HG03095 (cell line): ENCODE results near the gene WBP4.
A peak's percentile ranks its signal among the peaks of the same experiment; 100 is the strongest.
"Not testable (repeated sequence)": the region's sequence is repeated elsewhere in the genome, so short reads cannot be mapped to it uniquely, and the experiment has no call there.

Source experiments
- ATAC-seq: cut with Tn5 transposase; IDR thresholded peaks from one replicate; pipeline ENCODE4 v1.9.1; 2021; ENCODE audit warnings: moderate library complexity; ENCODE audit not compliant: unreplicated experiment

The WBP4 gene, protein sequence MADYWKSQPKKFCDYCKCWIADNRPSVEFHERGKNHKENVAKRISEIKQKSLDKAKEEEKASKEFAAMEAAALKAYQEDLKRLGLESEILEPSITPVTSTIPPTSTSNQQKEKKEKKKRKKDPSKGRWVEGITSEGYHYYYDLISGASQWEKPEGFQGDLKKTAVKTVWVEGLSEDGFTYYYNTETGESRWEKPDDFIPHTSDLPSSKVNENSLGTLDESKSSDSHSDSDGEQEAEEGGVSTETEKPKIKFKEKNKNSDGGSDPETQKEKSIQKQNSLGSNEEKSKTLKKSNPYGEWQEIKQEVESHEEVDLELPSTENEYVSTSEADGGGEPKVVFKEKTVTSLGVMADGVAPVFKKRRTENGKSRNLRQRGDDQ

GRCh38 chr13:41061075-41061913 lies at the start of gene WBP4:
WBP4 (plus strand) TSS chr13:41061509; CDS start chr13:41061674, 165 bp downstream.
- ATAC-seq, result peak; percentile 70

- no peak for ATAC-seq
These were observed 48.8 kb upstream of the WBP4 start for GRCh38 chr13:41012536-41012935.

DNA sequence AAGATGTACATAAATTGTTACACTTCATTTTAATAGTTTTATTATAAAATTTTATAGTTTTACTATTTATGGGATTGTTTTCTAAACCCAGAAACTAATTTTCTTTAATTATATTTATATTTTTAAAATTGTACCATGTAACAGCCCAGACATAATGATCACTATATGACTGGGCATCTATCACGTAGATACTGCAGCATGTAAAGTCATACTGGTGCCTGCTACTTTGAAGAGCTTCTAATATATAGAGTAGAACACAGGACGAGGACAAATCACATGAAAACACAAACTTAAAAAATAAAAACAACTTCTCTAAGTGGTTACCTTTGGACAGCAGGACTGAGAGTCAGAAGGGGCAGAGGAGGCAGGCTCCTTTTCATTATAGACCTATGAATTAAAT lies 47.5 kb upstream of the WBP4 start:
- ATAC-seq, result no peak

DNA sequence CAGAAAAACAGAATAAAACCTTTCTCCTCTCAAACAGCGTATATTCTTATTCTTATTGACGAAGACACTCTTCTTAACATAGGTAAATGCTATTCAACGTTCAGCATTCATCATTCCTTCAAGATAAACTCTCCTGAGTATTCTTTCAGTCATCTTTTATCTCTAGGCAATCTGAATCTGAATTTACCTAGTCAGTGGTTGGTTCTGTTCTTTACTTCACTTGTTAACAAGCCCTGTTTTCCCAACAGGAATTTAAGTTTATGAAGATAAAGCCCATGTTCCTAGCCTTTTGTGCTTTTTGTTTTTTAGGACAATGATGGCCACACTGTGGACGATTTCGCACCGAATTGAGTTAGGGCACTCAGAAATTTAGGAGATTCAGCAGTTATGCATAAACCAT lies 45.4 kb upstream of the WBP4 start:
- ATAC-seq, result no peak

DNA sequence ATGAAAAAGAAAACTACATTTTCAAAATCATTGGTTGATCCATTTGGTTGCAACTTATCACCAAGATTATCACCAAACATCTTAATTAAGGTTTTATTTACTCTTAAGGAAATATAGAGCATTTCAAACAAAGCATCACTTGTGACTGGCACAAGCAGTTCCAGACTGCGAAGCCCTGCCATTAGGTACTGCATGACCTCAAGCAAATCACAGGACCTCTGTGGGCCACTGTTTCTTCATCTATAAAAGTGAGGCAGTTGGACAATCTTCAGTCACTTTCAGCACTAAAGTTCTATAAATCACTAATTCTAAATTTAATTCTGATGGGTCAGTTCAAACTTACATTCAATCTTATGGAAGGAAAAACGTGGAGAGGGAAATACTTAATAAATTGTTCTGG lies 44.1 kb upstream of the WBP4 start:
- ATAC-seq, result no peak

DNA sequence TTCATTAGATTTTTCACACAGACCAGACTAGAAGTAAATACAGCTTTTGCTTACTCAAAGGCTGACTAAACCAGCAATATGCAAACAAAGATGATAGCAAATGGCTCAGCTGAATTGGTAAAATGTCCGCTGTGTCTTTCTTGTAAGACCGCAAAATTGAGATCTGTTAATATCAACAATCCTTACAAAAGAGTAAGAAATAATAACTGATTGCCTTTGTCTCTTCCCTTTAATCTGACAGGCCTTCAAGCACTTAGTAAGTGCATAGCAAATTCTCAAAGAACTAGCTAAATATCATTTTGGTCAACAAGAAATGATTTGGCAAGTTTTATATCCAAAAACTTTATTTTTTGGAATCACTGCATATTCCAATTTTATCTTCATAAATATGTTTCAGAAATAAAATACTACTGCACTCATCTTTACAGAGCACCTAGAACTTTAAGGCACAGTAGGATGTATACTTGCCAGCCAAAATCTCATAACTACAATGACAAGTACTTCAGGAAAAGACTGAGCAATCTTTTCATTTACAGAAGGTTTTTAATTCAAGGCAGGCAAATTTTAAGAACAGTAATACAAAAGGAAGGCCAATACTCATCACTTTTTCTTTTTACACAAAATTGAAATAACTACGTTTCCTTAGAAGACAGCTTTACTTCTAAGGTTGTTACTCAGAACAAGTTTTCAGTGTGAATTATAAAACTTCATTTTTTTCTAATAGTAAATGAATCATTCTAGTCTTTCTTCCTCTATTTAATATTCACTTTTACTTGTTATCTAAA lies 43.3 kb upstream of the WBP4 start:
- ATAC-seq, result no peak

GRCh38 chr13:41018602-41018948 lies 42.7 kb upstream of the WBP4 start:
- no peak for ATAC-seq

GRCh38 chr13:41019011-41019487 lies 42.3 kb upstream of the WBP4 start, which contains the start of gene ELF1:
ELF1 (minus strand) TSS chr13:41019316; CDS start chr13:40982054, 37,262 bp downstream.
- peak; percentile 85 for ATAC-seq

DNA sequence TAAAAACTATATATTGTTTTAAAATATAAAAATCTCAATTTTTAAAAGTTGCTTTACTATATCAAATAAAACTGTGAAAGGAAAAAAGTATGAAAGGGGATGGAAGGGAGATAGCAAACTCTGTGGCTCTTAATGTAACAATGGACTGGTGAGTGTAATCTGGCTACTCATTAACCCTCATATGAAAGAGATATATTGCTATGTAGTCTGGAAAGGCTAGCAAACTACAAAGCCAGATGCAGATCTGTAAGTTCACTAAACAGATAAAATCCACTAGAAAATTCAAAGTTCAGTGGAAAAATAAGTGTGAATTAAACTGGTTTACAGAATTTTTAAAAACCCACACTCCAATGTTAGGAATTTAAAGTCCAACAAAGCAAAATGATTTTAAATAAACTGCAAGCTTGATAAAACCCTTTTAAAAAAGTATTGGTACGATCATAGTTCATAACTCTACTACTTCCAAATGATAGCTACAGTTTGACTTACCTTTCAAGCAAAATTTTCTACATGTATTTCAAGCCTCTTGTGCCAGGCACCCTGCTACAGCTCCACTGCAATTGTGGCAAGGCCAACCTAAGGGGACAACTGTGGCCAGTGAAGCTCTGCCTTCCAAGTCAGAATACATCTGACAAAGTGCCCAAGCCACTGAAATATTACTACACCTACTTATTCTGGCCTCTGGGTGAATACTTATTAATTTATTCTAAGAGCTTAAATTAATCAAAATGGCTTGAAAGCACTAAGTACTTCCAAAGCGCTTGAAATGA lies 41.5 kb upstream of the WBP4 start:
- no peak for ATAC-seq

- ATAC-seq, result no peak
These were observed 35.8 kb upstream of the WBP4 start for GRCh38 chr13:41025518-41025917.

GRCh38 chr13:41026788-41027187 lies 34.5 kb upstream of the WBP4 start:
- no peak for ATAC-seq

DNA sequence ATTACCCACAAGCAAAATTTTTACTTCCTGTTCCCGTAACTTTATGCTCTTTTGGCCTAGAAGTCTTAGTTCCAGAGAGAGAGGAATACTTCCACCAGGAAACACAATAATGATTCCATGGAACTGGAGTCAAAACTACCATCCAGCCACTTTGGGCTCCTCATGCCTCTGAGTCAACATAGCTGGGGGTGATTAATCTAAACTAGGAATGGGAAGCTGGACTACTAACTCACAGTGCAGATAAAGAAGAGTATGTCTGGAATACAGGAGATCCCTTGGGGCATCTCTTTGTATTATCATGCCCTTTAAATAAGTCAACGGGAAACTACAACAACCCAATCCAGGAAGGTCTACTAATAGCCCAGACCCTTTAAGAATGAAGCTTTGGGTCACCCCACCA lies 33.3 kb upstream of the WBP4 start:
- no peak for ATAC-seq

GRCh38 chr13:41029629-41030028 lies 31.7 kb upstream of the WBP4 start:
- no peak for ATAC-seq

DNA sequence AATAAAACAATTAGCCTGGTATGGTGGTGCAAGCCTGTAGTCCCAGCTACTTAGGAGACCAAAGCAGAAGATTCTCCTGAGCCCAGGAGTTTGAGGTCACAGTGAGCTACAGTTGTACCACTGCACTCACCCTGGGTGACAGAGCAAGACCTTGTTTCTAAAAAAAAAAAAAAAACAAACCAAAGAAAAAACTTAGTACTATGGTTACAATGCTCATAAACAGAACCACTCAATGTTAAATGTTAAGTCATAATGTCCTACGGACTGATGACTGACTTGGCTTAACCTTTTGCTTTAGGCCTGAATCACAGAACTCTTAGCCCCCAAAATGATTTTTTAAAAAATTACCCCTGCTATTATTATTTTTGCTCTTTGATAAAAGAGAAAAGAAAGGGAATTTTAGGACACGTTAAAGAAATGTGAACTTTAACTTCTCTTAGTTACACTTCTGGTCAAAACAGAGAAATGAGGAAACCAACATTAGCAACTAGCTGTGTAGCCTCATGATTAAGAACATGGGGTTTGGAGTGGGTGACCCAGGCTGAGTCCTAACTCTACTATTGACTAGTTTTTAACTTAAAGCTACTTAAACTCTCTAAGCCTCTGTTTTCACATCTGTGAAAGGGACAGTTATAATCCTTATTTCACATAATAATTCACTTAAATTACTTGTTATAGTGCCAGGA lies 28.5 kb upstream of the WBP4 start:
- ATAC-seq, result no peak

DNA sequence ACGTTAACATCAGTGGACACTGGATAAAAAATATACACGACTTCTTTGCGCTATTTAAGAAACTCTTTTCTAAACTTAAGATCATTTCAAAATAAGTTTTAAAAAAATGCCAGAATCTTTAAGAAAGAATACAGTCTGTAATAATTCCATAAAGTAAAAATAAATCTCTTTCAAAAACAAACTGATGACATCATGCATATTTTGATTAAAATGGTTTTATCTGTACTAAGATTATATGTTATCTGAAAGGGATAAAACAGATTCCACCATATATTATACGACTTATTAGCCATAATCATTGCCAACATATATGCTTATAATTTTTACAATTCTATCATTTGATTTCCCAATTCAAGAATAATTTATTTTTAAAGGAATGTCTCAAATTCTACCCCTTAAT lies 26.9 kb upstream of the WBP4 start:
- no peak for ATAC-seq

GRCh38 chr13:41034881-41035280 lies 26.4 kb upstream of the WBP4 start:
- ATAC-seq, result no peak

GRCh38 chr13:41036557-41036956 lies 24.8 kb upstream of the WBP4 start:
- not testable (repeated sequence) for ATAC-seq

DNA sequence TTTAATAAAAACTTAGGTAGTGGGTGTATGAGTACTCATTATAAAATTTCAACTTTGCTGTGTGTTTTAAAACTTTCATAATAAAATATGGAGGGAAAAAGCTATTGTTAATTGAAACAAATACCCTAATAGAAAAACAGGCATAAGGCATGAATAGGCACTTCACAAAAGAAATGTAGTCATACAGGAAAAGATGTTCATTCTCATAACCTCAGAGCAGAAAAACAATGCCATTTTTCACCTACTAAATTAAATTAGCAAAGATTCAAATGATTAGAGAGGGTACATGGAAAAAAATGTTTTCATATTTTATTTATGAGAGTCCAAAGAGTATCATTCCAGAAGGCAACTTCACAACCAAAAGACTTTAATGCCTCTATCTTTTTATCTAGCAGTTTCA lies 21.6 kb upstream of the WBP4 start:
- no peak for ATAC-seq

- ATAC-seq, result no peak
These were observed 20.6 kb upstream of the WBP4 start for GRCh38 chr13:41040584-41041334.
